ENCODE results near the gene VAV2.

VAV2 gene

DNA sequence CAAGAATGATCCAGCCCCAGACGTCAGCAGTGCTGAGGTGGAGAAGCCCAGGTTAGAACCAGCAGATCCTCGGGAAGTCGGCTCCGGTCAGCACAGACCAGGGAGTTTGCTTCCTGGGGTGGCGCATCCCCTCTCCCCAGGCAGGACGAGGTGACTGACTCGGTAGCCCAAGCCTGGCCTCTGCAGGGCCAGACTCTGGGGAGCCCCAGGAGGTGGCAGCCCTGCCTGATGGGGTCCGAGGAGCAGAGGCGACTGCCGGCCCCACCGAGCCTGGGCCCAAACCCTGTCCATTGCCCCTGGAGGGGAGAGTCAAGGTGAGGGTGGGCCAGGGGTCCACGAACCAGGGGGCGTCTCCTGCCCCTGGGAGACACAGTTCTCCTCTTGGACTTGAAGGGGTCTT is 201.1 kb downstream of the VAV2 start:
- DNase-seq, result no peak

DNA sequence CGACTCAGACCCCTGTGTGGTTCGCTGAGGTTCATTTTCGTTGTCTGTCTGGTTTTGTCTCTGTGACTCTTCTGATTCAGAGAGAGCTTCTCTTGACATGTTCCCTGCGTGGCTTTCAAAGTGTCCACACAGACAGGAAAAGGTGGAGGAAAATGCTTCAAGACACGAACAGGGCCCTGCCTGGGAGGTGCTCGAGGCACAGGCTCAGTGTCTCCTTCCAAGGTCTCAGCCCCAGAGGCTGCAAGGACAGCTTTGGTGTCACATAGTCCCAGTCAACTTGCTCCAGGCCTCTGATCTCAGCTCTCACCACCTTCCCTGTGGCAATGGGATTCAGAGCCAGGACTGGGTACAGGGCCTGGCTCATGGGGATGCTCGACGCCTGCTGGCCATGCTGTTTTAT is 202.3 kb downstream of the VAV2 start:
- DNase-seq, result no peak

DNA sequence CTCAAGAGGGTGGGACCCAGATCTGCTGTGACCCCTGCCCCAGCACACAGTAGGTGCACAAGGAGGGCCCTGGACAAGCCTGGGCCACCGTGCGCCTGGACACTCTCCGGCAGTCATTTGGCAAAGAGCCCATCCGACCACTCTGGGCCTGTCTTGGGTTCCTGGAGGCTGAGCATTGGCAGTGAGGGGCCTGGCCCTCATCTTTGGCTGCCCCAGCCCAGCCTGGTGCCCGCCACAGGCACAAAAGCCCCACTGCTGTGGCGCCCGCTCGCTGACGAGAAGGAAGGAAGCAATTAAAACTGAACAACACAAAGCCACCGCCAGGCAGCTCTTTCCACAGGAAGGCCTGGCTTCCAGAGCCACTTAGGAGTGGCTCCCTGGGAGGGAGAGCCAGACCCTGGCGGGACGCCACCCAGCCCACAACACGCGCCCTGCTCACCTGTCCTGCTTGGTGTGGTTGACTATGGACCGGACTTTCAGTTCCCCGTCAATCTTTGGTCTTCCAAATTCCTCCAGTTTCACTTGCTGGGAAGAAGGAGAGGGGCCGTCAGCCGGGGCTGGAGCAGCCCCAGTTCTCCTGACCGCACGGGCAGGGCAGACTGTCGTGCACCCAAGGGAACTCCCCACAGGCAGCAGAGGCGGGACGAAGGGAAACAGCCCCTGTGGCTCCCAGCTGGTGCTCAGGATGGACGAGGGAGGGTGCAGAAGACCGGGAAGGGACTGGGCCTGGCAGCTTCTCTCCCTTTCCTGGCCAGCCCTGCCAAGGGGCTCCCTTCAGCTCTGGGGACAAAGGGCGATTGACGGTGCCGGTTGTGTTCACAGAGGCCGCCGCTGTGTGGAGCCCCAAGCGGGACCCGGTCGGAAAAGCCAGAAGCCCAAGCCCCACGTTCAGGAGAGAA is 203.1 kb downstream of the VAV2 start:
- no peak for DNase-seq

- no peak for DNase-seq
Measured at GRCh38 chr9:133788045-133788818, 203.9 kb downstream of the VAV2 start.

DNA sequence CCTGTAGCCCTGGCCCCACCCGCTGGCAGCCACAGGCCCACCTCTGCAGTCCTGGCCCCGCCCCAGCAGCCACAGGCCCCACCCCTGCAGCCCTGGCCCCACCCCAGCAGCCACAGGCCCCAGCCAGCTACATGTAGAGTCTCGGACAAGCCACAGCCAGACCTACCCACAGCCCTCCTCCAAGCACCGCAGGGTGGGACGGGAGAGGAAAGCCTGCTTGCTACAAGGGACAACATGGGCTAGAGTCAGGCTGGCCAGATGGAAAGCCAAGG is 204.4 kb downstream of the VAV2 start:
- no peak for DNase-seq

DNA sequence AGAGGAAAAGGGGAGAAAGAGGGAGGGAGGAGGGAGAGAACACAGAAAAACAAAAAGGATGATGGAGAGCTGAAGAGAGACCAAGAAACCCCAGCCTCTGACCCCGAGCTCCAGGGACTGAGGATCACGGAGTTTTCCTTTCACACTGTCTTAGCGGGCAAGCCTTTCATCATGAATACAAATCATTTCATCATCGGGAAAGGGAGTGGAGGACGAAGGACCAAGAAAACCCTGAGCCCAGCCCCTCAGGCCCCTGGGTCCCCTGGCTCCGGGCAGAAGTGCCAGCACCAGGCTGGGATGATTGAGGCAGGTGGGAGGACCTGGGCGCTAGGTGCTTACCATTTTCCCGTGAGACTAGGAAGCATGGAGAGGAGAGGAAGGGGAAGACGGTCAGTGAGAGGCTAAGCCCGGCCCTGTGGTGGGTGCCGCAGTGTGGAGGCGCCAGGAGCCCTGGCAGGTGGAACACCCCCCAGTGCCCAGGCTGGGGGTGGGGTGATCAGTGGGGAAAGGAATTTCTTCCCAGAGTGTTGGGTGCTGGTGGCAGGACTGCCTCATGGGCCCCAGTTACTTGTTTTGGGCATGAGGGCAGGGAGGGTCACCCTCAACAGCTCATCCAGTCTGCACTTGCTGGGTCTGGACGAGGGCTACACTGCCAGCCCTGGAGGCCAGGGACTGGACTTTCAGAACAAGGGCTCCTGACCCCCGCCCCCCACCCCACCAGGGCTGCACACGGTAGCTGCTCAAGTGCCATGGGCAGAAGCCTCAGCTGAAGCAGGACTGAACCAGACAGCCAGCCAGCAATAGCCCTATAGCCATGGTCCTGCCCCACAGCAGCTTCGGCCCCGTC is 205.0 kb downstream of the VAV2 start:
- DNase-seq, result no peak

DNA sequence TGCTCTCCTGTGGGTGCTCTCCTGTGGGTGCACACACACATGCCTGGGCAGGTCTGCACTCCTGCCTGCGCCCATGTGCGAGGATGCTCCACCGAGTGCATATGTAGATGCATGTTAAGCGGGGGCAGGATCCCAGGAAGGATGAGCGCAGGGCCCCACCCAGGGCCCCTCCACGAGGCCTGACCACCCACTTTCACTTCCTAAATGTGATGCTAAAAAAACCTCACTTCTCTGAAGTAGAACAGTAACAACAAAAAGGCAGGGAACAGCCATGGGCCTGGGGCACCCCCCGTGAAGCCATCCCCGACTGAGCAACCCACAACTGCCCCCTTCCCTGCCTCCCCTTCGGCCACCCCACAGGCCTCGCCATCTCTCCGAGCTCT is 205.8 kb downstream of the VAV2 start:
- DNase-seq, result no peak

GRCh38 chr9:133785753-133786370 is 206.3 kb downstream of the VAV2 start:
- no peak for DNase-seq

GRCh38 chr9:133784731-133785561 is 207.2 kb downstream of the VAV2 start:
- no peak for DNase-seq

DNA sequence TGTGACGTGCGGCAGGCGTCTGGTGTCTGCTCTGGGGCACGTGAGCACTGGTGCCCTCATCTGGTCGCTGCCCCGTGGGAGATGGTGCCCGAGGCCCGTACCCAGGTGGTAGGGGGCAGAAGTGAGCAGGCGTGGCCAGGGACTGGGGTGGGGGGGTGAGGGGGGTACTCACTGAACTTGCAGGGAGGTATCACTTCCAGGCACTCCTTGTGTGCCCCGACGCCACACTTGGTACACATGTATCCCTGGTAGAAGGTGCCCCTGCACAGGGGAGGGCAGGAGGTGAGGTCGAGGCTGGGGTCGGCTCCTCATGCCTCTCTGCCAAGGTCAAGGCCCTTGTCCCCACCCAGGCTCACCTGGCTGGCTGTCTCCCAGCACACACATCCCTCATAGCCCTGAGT is 208.8 kb downstream of the VAV2 start:
- DNase-seq, result no peak

GRCh38 chr9:133782157-133783130 is 209.7 kb downstream of the VAV2 start:
- peak; percentile 4 for DNase-seq

GRCh38 chr9:133781828-133782135 is 210.3 kb downstream of the VAV2 start:
- DNase-seq, result no peak

GRCh38 chr9:133780962-133781827 is 210.9 kb downstream of the VAV2 start:
- DNase-seq, result no peak

- DNase-seq, result no peak
Measured at GRCh38 chr9:133780404-133780945, 211.6 kb downstream of the VAV2 start.

DNA sequence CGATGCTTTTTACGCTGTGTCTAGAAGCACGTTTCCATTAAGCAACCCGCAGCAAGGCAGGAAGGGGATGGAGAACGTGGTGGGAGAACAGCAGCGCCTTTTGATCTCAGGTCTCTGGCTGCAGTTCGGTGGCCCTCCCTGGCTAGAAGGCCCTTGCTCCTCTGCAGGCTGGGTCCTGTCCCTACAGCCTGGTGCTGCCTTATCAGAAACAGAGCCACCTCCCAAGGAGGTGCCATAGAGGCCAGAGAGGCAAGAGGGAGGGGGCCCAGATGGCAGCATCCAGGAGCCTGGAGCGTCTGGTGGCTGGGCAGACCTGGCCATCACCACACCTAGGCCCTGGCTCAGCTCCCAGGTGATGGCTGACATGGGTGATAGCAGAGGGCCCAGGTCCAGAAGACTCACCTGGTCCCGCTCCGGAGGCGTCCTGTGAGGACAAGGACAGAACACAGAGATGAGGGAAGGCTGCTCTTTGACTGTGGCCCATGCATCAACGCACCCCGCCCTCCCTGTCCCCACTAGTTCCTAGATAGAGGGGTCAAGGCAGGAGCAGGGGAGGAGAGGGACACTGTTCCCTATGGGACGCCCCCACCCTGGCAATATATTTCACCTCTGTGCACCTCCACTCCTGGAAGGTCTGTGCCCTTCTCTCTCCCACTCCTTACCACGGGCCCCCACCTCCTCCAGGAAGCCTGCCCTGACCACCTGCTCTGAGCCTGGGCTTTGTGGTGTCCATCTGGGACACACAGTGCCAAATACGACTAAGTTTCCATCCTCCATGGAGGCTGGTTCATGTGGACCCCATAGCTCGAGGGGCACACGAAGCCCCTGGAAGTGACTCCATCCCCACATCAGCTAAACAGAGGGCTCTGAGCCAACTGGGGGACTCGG is 212.4 kb downstream of the VAV2 start:
- DNase-seq, result no peak

DNA sequence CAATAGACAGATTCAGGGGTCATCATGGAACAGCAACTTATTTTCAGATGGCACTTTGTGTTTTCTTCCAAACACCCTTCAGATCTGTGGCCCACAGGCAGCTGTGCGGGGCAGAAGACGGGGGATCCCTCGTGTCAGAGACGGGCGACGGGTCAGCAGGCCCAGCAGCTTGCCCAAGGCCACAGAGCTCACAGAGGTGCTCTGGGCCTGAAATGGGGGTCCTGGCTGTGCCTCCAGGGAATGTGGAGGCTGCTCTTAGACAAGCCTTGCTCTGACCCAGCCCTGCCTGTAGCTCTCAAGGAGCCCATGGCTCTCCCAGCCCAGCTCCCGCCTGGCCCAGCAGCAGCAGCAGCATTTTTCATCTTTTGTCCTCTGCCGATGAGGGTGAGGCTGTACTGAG is 213.0 kb downstream of the VAV2 start:
- DNase-seq, result no peak

- DNase-seq, result no peak
Measured at GRCh38 chr9:133778336-133779013, 213.6 kb downstream of the VAV2 start.

DNA sequence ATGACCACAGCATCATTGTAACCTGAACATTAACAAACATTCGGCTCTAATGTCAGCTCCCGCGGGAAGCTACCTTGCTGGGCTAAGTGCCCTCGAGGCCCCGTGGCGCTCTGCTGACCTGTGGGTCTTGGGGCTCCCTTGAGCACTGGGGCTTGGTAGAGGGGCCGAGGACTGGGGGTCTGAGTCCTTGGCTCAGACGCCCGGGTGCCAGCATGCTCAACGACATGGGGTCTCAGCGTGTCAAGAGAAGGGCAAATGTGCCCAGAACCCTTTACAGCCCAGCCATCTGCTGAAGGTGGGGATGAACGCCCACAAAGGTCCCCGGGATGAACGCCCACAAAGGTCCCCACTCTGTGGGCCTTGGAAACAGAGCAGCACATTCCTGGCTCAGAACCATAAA is 214.3 kb downstream of the VAV2 start:
- no peak for DNase-seq

Measured in NCI-H146 (cell line).